Measurements from ENCODE around the gene SLC9A8.

GRCh38 chr20:49870261-49870660, 57.6 kb downstream of the SLC9A8 start:
- no peak for TF ChIP-seq CTCF (conservative IDR thresholded peaks at IDR 0.05 in 1 of 2, IDR thresholded peaks at IDR 0.05 in 1 of 2; ENCODE audit: extremely low read depth in 1 of 2, insufficient read depth in 1 of 2, low read depth in 1 of 2, low read length in 2 of 2)
- no peak for TF ChIP-seq EZH2 (IDR thresholded peaks at IDR 0.05; ENCODE audit: borderline replicate concordance, low read length)

Data from mammary epithelial cell (primary cell).